Measurements from ENCODE around the gene CNTN2.

The CNTN2 gene

DNA sequence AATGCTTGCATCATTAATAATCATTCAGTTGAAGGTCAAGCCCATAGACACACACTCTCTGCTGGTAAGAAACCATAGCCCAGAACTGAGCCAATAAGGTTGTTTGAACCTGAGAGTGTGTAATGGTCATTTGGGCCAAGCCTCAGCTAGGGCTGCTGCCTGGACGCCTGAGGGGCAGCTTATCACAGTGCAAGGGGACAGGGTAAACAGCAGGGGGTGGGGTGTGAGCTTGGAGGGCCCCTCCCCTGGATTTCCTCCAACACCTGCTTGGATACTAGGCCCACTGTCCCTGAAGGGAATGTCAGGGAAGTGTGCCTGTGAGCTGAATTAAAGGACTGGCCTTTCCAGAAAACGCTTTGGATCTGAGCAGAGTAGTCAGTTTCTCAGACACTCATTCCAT, 24.6 kb upstream of the CNTN2 start:
- TF ChIP-seq, protein P1, sequence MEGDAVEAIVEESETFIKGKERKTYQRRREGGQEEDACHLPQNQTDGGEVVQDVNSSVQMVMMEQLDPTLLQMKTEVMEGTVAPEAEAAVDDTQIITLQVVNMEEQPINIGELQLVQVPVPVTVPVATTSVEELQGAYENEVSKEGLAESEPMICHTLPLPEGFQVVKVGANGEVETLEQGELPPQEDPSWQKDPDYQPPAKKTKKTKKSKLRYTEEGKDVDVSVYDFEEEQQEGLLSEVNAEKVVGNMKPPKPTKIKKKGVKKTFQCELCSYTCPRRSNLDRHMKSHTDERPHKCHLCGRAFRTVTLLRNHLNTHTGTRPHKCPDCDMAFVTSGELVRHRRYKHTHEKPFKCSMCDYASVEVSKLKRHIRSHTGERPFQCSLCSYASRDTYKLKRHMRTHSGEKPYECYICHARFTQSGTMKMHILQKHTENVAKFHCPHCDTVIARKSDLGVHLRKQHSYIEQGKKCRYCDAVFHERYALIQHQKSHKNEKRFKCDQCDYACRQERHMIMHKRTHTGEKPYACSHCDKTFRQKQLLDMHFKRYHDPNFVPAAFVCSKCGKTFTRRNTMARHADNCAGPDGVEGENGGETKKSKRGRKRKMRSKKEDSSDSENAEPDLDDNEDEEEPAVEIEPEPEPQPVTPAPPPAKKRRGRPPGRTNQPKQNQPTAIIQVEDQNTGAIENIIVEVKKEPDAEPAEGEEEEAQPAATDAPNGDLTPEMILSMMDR (conservative IDR thresholded peaks at IDR 0.05; ENCODE audit: low read depth, low read length), result no peak
- no peak for DNase-seq (ENCODE audit: low read depth)
- H3K4me3 ChIP-seq (ENCODE audit: low read depth, low read length), result no peak overlapping the region

DNA sequence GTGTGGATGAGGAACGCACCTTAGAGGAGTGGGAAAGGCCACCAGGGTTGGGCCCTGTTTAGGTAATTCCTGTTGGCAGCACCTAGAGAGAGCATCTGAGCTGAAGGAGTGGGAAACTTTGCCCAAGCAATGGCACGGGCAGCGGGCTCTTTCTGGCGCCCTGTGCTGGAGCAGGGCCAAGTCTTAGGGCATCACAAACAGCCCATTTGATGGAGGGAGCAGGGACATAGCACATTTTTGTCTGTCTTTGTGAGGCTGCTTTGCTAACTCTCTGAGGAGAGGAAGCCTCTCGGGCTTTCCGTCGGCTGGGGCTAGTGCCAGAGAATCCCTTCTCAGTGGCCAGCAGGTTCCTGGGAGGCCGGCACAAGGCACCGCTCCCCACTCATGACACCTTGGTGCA, 22.5 kb upstream of the CNTN2 start:
- no peak overlapping the region for H3K4me3 ChIP-seq (ENCODE audit: low read depth, low read length)
- TF ChIP-seq, protein P1 (conservative IDR thresholded peaks at IDR 0.05; ENCODE audit: low read depth, low read length), result no peak
- DNase-seq (ENCODE audit: low read depth), result no peak

DNA sequence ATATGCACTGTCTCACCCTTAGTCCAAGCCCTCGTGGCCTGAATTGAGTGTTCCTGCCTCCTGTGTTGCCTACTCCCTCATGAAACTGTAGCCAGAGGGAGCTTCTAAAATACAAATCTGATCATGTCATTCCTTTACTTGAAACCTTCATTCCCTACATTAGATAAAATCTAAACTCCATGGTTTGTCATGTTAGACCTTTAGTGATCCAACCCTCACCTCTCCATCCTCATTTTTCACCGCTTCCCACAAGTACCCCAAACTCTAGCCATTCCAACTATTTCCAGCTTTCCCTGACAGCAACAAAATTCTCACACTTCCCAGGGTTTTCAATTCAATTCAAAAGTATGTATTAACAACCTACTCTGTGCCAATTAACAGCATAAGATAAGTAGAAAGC, 18.3 kb upstream of the CNTN2 start:
- no peak overlapping the region for H3K4me3 ChIP-seq (ENCODE audit: low read depth, low read length)
- no peak for DNase-seq (ENCODE audit: low read depth)
- TF ChIP-seq, protein P1 (conservative IDR thresholded peaks at IDR 0.05; ENCODE audit: low read depth, low read length), result no peak

DNA sequence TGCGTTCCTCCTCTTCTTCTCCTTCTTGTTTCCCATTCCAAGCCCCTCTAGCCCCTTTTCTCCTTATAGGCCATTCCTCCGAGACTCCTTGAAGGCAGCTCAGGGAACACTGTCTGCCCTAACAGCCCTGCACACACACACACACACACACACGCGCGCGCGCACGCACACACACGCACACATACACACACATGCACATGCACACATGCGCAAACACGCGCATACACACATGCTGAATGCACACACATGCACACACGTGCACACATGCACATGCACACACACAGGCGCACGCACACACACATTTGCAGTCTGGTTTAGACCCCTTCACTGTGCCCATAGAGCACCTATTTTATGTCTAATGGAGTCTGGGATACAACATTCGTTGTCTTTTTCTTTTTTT, 17.8 kb upstream of the CNTN2 start:
- TF ChIP-seq, protein P1 (conservative IDR thresholded peaks at IDR 0.05; ENCODE audit: low read depth, low read length), result no peak
- no peak for DNase-seq (ENCODE audit: low read depth)

DNA sequence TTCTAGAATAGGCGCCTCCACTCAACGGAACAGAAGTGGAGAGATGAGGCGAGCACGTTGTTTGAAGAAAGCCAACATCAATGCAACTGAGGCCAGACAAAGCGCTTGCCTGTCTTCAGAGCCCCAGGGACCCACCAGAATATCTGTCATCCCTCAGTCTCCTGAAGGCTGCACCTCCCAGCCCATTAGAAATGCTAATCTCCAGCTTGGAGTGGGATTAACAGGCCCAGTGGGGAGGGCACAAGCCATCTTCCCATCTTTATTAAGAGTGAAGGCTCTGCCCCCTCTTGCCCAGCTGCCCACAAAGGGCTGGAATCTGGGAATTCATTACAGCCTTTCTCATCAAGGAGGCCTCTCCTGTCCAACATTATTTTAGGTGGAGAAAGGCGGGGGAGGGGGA, 16.8 kb upstream of the CNTN2 start:
- H3K4me3 ChIP-seq (ENCODE audit: low read depth, low read length), result no peak overlapping the region
- DNase-seq (ENCODE audit: low read depth), result no peak
- TF ChIP-seq, protein P1 (conservative IDR thresholded peaks at IDR 0.05; ENCODE audit: low read depth, low read length), result no peak

More for the DNA sequence above, 17.8 kb upstream of the CNTN2 start:
- H3K4me3 ChIP-seq (ENCODE audit: low read depth, low read length), result no peak overlapping the region

DNA sequence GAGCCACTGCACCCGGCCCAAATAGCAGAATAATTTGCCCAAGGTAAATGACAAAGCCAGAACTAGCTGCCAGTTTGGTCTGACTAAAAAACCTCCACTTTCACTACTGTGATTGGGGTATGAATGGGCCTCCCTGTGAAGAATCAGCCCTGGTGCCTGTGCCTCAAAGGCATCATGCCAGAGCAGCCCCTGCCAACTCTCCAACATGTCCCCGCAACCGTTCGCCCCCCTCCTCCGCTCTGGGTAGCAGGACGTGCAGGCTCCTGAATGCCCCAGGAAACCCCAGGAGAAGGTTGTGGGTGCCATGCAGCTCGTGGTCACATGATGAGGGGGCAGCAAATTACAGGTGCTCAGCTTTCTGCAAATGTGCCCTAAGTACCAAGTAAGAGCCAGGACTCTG, 14.6 kb upstream of the CNTN2 start:
- no peak overlapping the region for H3K4me3 ChIP-seq (ENCODE audit: low read depth, low read length)
- DNase-seq (ENCODE audit: low read depth), result no peak
- TF ChIP-seq, protein P1 (conservative IDR thresholded peaks at IDR 0.05; ENCODE audit: low read depth, low read length), result no peak

DNA sequence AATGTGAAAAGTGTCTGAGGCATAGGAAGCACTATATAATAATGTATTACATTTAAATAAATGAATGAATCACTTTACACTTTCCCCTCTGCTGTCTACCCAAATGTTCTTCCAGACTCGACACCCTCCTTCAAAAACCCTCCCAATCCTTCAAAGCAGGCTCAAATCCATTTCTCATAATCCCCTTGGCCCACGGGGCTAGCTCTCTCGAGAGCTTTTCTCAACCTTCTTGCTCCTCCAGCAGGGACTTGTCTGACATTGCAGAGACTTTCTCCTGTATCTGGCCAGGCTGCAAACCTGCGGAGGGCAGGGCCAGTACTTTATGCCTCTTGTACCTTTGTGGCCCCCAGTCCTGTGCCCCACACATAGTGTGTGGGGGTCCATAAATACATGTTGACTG, 14.1 kb upstream of the CNTN2 start:
- no peak for DNase-seq (ENCODE audit: low read depth)
- TF ChIP-seq, protein P1 (conservative IDR thresholded peaks at IDR 0.05; ENCODE audit: low read depth, low read length), result no peak
- no peak overlapping the region for H3K4me3 ChIP-seq (ENCODE audit: low read depth, low read length)
